HG03159 (cell line): ENCODE data around the gene EZH1.
"Not testable (repeated sequence)": the region's sequence is repeated elsewhere in the genome, so short reads cannot be mapped to it uniquely, and the experiment has no call there.

Source experiments
- ATAC-seq: cut with Tn5 transposase; IDR thresholded peaks from one replicate; pipeline ENCODE4 v1.9.1; 2021; ENCODE audit warnings: mild to moderate bottlenecking, moderate library complexity; ENCODE audit not compliant: unreplicated experiment

Gene EZH1

GRCh38 chr17:42672038-42672437 lies 72.8 kb downstream of the EZH1 start:
- ATAC-seq, result no peak

GRCh38 chr17:42670789-42671657 lies 73.8 kb downstream of the EZH1 start:
- no peak for ATAC-seq

GRCh38 chr17:42669977-42670788 lies 74.7 kb downstream of the EZH1 start:
- no peak for ATAC-seq

GRCh38 chr17:42669705-42669976 lies 75.2 kb downstream of the EZH1 start:
- ATAC-seq, result no peak

- no peak for ATAC-seq
Observed at GRCh38 chr17:42667088-42667951, 77.5 kb downstream of the EZH1 start.

- not testable (repeated sequence) for ATAC-seq
Observed at GRCh38 chr17:42666126-42666525, 78.7 kb downstream of the EZH1 start.

- ATAC-seq, result no peak
Observed at GRCh38 chr17:42665581-42666001, 79.2 kb downstream of the EZH1 start.

- ATAC-seq, result no peak
Observed at GRCh38 chr17:42660692-42661345, 84.0 kb downstream of the EZH1 start.

GRCh38 chr17:42659932-42660274 lies 84.9 kb downstream of the EZH1 start:
- ATAC-seq, result not testable (repeated sequence)

- no peak for ATAC-seq
Observed at GRCh38 chr17:42659079-42659931, 85.5 kb downstream of the EZH1 start, which contains the start of gene TUBG2. Gene TUBG2, plus strand, starts transcription at chr17:42659284. Its CDS starts 220 bp downstream, at chr17:42659504.

GRCh38 chr17:42657824-42658588 lies 86.8 kb downstream of the EZH1 start:
- no peak for ATAC-seq

GRCh38 chr17:42655528-42655927 lies 89.3 kb downstream of the EZH1 start:
- no peak for ATAC-seq

GRCh38 chr17:42653179-42654124 lies 91.4 kb downstream of the EZH1 start:
- no peak for ATAC-seq

- ATAC-seq, result no peak
Observed at GRCh38 chr17:42651392-42651791, 93.4 kb downstream of the EZH1 start.
